NCI-H1092 treated with DMSO at 0.1 percent for 48 hours (cell line): Measurements from ENCODE around the gene STAU1.
"Not testable (repeated sequence)": the region's sequence is repeated elsewhere in the genome, so short reads cannot be mapped to it uniquely, and the experiment has no call there.

Source experiments
- DNase-seq: peaks from one replicate; lab custom pipeline; 2025; lab: John Stamatoyannopoulos, UW

The STAU1 gene

DNA sequence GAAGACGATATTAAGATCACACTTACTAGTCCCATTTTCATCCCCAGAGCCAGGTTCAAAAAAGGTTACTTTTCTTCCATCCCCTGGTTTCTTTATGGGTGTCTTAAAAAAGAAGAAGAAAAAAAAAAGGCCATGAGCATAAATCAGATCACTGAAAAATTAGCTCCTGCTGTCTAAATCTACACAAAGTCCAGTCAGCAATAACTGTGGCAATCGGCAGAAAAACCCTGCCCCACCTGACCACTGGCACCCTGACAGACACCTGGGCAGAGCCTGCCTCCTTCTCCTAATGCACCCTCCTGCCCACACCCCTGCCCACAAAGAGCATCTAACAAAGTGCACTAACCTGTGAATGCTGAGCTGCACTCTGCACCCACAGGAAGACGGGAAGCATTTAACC lies 69.8 kb downstream of the STAU1 start:
- no peak for DNase-seq

DNA sequence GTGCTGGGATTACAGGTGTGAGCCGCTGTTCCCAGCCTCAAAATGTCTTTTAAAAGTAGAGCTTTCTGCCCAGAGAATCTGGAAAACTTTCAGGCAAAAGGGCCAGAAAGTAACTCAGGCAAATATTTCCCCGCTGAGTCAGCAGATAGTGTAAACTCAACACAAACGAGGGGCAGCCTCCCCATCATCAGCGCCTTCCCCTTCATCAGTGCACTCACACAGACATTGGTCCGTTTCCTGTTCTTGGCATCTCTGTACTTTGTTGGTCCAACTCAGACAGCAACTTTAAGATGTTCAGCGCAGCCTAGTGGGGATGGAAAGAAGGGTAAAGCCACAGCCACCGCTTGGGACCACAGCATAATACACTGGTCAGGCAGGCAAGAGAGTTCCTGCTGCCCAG lies 72.6 kb downstream of the STAU1 start:
- DNase-seq, result no peak

DNA sequence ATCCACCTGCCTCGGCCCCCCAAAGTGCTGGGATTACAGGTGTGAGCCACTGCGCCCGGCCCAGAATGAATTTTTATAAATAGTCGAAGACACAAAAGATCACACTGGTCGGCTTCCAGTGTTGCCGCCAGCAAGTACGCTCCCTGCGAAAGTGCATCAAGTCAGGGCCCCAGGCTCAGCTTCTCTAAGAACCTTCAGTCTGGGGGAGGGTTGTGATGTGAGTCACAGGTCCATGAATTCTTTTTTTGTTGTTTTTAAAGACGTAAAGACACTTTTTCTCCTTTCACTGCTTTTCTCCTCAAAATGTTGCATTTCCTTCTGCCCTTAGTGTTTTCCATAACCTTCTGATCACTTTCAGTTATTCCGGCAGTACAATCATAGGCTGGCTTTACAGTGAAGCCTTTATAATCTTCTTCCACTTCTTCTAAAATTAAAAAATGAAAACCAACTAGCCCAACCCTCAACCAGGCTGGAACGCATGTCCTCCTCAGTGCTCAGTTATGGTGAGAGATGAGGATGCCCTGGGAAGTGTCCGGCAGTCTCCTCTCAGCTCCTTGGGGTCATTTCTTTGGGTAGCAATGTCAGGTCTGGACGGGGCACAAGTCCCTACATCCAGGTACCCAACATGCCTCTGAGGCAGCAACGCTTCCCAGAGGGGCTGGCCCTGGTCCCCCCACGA lies 75.4 kb downstream of the STAU1 start:
- DNase-seq, result no peak

DNA sequence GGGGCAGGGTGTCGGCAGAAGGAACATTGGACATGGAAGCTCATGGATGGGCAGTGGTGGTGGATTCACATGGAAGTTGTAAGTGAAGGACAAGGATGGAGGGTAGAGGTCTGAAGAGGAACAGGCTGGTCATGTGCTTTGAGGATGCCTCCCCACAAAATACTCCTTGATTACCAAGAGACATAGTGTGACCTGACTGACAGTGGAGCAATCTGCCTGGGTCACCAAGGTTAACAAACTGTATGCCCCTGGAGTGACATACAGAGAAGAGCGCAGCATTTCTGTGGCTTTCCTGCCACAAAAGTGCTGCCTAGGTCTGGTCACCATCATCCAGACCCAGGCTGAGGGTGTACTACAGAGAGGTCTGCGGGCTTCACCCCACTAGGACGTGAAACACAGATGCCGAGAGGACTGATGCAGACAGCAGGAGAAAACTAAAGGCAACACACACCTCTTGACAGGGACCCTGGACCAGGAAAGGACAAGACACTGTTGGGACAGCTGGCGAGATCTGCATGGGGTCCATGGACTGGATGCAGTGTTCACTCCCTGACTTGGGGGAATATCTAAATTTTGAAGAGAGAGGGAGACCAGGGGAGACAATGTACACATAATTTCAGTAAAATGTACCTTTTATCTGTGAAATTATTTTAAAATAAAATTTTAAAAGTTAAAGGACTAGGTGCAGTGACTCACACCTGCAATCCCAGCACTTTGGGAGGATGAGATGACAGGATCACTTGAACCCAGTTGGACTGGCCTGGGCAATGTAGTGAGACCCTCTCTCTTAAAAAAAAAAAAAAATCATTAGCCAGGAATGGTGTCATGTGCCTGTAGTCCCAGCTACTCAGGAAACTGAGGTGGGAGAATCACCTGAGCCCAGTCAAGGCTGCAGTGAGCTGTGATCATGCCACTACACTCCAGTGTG lies 77.1 kb downstream of the STAU1 start:
- DNase-seq, result no peak

DNA sequence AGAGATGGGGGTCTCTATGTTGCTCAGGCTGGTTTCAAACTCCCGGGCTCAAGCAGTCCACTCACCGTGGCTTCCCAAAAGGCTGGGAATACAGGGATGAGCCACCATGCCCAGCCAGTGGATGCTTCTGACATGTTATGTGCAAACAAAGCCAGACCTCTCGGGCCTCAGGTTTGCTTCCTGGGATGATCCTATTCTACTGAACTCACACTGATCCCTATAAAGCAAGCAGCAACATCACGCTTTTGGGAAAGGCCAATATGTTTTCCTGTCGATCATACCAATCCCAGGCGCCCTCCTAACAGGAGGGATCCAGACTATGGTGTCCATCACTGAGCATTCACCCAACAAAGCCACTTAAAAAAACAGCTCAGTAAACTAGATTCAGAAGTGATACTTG lies 81.8 kb downstream of the STAU1 start:
- DNase-seq, result no peak

DNA sequence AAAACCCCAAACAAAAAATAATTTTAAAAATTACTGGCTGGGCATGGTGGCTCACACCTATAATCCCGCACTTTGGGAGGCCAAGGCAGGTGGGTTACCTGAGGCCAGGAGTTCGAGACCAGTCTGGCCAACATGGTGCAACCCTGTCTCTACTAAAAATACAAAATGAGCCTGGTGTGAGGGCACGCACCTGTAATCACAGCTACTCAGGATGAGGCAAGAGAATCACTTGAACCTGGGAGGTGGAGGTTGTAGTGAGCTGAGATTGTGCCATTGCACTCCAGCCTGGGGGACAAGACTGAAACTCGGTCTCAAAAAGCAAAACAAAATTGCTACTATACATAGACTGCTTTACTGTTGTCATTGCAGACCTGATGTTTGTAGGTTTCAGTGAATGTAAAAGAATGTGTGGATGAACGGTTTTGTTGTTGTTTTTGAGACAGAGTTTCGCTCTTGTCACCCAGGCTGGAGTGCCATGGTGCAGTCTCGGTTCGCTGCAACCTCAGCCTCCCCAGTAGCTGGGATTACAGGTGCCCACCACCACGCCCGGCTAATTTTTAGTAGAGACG lies 83.1 kb downstream of the STAU1 start:
- not testable (repeated sequence) for DNase-seq

DNA sequence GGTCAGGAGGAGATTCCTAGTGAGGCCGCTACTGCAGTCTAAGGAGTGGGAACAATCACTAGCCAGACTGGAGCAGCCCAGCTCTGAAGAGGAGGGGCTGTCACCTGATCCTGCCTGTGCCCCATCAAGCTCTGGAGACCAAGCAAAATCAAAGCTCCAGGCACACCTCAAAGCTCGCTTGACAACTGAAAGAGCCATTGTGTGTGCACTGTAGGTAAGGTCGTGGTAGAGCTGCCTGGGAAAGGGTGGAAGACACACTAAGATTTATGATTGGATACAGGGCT lies 83.8 kb downstream of the STAU1 start:
- no peak for DNase-seq

DNA sequence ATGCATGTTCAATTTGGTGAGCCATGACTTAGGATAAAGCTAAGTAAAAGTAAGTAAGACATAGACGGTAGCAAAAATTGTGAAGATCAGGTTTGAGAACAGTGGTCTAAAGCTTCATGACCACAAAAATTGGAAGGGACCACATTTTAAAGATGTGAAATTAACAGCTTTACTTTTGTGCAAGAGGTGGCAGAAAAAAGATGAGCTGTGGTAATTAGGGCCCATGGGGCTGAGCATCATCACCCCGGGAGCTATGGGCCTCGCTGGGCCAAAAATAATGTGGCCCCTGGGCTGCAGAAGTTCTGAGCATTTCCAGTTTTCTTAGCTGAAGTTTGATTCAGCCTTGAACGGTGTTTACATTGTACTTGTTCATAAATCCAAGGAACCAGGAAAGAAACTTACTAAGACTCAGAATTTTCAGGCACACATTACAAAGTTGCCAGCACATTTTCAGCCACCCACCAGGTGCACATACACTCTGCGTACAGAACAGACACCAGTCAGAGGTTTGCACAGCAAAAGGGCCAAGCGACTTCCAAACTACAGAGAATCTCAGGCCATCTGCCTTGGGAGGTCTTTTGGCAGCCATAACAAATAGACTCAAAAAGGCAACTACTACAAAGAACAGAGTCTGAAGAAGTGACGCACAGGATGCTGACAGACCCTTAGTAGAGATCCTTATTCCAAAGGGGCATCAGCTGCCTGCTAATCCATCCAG lies 84.3 kb downstream of the STAU1 start:
- no peak for DNase-seq

DNA sequence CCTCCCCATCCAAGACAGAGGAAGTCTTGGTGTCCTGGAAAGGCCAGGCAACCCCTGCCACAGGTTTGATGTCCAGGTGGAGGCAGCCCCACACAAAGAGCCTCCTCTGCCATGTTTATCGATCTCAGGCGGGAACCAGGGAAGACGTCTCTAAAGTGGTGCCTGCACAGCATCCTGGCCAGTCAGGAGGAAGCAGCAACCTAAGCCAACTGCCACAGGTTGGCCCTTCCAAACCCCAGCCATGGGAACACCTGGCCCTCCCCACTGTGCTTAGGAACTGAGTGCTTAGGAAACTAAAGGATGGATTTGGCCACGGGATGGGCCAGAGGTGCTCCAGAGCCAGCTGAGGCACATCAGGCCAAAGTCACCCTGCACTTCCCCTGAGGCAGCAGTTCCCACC lies 85.1 kb downstream of the STAU1 start:
- DNase-seq, result no peak

DNA sequence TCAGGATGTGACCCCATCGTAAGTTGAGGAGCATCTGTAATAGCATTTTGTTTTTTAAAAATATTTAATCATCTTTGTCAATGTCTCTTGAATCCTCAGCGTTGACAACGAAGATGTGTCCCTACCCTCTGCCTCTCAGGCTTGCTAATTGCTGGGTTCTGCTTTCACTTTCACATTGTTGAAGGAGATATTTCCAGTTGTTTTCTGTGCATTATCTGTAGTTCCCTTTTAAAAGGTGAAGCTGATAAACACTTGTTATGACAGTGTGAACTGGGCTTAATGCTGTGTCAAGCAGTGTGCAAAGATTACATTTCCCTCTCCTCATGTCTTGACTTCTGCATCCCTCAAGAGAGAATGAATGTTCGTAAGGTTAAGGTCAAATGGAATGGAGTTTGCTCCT lies 87.2 kb downstream of the STAU1 start:
- no peak for DNase-seq

DNA sequence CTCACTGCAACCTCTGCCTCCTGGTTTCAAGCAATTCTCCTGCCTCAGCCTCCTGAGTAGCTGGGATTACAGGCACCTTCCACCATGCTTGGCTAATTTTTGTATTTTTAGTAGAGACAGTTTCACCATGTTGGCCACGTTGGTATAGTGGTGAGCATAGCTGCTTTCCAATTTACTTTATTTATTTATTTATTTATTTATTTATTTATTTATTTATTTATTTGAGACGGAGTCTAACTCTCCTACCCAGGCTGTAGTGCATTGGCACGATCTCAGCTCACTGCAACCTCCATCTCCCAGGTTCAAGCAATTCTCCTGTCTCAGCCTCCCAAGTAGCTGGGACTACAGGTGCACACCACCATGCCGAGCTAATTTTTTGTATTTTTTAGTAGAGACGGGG lies 87.8 kb downstream of the STAU1 start:
- not testable (repeated sequence) for DNase-seq

DNA sequence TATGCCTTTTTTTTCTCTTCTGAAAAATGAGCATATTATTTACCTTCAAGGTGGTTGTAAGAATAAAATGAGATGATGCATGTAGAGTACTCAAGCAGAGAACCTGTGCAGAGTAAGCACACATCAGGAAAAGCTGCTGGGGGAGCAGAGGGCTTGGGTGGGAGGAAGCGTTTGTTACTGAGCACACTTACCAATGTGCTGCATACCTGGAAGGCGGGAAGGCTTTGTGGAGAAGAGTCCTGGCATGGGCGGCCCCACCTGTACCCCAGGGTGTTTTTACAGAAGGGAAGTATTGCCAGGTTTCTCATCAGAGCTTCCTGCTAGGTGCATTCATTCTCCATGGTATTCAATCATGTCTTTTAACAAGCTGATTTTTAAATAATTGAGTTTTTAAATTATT lies 89.1 kb downstream of the STAU1 start:
- no peak for DNase-seq

DNA sequence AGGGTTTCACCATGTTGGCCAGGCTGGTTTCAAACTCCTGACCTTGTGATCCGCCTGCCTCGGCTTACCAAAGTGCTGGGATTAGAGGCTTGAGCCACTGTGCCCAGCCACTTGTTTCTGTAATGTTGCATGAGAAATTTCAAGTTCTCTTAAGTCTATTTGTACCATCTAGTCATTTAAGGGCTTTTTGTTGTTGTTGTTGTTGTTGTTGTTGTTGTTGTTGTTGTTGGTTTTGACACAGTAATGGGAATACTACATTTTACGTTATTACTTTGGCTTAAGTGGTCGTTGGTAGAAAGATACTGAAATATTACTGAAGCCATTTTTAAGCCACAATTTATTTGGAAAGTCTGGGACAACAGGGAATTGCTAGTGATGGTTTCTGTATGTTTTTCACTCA lies 90.0 kb downstream of the STAU1 start:
- no peak for DNase-seq

DNA sequence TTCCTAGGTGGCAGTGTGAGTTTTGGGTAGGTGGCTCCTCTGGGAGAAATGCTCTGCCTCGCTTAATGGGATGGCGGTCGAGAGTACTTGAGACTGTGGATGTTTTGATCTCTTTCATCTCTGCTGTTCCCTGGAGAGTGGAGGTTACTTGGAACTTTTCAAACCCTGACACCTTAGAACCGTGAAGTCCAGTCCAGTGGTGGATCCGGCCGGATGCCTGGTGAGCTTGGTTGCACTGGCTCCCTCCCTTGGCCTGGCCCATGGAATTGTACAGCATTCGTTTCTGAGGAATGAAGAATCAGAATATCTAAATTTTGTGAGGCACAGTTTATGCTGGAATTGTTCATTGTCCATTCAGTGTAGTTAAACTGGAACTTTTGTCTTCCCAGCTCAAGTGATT lies 91.0 kb downstream of the STAU1 start:
- no peak for DNase-seq

DNA sequence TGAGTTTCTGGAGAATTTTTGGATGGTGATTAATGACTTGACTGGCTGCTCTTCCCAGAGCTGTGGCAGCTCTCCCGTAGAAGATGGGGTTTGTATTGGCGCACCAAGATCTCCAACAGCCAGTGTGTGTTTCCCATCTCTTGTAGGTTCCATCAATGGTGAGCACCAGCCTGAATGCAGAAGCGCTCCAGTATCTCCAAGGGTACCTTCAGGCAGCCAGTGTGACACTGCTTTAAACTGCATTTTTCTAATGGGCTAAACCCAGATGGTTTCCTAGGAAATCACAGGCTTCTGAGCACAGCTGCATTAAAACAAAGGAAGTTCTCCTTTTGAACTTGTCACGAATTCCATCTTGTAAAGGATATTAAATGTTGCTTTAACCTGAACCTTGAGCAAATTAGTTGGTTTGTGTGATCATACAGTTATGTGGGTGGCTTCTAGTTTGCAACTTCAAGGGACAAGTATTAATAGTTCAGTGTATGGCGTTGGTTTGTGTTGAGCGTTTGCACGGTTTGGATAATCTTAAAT lies 91.9 kb downstream of the STAU1 start:
- no peak for DNase-seq

DNA sequence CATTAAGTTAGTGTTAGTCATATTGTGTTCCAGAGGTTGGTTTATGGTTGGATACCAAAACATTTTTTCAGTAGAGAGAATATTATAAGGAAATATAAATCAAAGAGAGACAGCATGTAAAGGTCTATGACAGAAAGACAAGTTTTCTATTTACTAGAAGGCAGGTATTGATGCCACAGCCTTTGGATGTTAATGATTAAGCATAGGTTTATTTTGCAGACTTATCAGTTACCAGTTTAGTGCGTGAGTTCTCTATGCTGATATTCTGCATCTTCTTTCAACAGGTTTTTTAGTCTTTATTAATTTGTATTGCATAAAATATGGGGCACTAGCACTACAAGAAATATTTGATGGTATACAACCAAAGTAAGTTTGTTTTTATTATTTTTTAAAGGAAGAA lies 96.4 kb downstream of the STAU1 start:
- DNase-seq, result no peak

DNA sequence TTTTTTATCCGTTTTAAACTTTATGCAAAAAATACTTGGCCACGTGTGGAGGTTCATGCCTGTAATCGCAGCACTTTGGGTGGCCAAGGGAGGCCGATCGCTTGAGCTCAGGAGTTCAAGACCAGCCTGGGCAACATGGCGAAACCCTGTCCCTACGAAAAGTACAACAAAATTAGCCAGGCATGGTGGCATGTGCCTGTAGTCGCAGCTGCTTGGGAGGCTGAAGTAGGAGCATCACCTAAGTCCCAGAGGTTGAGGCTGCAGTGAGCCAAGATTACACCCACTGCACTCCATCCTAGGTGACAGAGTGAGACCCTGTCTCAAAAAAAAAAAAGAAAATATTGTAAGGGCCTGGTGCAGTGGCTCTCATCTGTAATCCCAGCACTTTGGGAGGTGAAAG lies 97.0 kb downstream of the STAU1 start:
- no peak for DNase-seq

DNA sequence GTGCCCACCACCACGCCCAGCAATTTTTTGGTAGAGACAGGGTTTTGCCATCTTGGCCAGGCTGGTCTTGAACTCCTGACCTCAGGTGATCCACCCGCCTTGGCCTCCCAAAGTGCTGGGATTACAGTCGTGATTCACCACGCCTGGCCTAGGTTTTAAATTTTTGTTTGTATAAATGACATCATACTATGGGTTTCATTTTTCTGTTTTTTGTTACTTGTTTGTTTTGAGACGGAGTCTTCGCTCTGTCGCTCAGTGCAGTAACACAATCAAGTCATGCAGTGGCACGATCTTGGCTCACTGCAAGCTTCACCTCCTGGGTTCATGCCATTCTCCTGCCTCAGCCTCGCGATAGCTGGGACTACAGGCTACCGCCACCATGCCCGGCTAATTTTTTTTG lies 105.8 kb downstream of the STAU1 start:
- DNase-seq, result not testable (repeated sequence)

DNA sequence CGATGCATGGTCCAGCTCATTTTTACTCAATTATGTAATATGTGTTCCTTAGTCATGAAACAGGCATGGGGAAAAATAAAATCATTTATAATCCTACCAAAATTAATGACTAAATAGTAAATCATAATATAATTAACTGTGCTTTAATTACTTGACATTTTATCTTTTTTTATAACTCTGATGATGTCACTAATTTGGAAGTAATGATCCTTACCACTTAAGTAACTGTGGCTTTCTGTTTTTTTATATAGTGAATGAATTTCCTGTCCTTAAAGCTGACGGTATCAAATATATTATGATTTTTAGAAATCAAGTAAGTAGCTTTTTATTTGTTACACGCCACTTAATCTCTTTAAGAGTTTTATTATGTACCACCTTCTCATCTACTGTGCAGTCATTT lies 109.8 kb downstream of the STAU1 start:
- DNase-seq, result no peak

DNA sequence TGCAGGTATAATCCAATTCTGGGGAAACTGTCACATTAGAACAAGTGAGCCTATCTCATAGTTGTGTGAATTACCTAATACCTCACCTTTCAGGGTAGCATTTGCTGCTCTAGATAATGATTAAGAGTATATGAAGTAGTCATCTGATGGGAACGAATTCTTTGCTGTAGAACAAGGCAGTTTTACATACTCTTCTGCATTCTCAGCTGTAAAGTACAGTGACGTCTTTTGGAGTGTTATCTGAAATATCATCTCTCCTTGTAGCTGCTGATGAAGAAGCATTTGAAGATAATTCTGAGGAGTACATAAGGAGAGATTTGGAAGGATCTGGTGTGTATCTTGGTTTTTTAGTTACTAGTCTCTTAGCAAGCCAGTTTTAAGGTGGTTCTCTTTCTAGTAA lies 113.6 kb downstream of the STAU1 start:
- DNase-seq, result no peak
